Brain pericyte (primary cell): ENCODE results near the gene NANOGP8.
"Not testable (repeated sequence)": the region's sequence is repeated elsewhere in the genome, so short reads cannot be mapped to it uniquely, and the experiment has no call there.

Source experiments
- DNase-seq: peaks from one replicate; pipeline ENCODE4 v3.0.0-alpha.2; 2012; ENCODE audit warnings: low read depth, low spot score

NANOGP8 gene

DNA sequence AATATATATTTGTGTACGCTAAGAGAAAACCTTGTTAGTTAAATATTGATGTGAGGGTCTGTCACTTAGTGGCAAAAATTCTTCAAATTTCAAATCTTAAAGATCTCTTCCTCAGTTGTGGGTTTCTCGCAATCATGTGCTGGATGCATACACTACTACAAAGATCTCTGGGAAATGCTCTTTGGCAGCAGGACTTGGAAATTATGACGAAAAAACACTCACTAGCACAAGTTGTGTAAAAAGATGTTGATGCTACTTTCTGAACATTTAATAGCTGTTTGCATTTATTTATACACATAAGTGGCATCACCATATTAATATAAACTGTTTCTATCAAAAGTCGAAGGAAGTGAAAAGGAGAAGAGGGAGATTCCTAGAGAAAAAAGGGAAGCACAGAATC is 10.8 kb upstream of the NANOGP8 start:
- no peak for DNase-seq

DNA sequence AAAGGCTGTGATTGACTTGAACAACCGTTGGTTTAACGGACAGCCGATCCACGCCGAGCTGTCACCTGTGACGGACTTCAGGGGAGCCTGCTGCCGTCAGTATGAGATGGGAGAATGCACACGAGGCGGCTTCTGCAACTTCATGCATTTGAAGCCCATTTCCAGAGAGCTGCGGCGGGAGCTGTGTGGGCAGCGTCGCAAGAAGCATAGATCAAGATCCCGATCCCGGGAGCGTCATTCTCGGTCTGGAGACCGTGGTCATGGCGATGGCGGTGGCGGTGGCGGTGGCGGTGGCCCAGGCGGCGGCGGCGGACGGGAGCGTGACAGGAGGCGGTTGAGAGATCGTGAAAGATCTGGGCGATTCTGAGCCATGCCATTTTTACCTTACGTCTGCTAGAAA is 7.8 kb upstream of the NANOGP8 start:
- DNase-seq = no peak

DNA sequence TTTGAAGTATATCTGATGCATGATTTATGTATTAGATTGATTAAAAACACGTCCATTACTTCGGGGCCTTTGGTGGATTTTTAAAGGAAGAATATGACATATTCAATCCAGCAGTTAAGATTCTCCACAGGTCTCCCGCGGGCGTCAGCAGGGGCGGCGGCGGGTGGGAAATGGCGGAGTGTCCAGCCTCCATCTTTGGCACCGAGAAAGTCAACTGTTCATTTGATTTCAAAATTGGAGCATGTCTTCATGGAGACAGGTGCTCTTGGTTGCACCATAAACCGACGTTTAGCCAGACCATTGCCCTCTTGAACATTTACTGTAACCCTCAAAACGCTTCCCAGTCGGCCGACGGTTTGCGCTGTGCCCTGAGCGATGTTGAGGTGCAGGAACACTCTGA is 7.2 kb upstream of the NANOGP8 start:
- DNase-seq = no peak

DNA sequence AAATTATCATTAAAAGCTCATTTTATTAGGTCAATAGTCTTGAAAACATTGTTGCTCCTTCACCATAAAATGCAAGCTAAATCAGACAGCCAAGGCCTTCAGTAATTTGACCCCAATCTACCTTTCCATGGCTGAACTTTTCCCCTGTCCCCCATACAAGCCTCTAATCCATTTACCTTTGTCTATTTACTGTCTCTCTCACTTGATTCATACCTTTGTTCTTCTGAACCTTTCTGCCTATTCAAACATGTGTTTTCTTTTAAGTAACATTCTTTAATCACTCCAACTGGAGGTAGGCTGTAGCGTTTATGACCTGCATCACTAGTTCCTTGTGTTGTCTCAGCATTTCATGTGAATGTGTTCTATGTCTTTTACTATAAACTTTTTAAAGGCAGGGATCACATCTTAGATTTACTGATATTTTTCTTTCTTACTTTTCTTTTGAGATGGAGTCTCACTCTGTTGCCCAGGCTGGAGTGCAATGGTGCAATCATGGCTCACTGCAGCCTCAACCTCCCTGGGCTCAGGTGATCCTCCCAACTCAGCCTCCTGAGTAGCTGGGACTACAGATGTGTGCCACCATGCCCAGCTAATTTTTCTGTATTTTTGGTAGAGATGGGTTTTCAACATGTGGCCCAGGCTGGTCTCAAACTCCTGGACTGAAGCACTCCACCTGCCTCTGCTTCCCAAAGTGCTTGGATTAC is 5.2 kb upstream of the NANOGP8 start:
- DNase-seq = no peak

DNA sequence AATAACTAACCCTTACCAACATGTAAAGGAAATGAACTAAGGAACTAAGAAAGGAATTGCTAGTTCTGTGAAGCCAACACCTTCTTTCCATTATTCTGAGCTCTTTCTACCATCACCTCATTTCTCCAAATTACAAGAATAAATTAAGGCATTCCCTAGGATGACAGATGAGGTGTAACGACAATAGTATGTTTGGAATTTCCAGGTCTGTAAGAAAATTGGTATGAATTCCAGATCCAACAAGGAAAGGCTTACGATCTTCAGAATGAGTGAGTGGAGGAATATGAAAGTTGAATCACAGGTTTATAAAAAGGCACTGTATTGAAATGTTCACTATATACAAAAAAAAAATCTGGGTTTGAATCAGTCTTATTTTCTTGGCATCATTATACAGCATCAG is 4.5 kb upstream of the NANOGP8 start:
- no peak for DNase-seq

DNA sequence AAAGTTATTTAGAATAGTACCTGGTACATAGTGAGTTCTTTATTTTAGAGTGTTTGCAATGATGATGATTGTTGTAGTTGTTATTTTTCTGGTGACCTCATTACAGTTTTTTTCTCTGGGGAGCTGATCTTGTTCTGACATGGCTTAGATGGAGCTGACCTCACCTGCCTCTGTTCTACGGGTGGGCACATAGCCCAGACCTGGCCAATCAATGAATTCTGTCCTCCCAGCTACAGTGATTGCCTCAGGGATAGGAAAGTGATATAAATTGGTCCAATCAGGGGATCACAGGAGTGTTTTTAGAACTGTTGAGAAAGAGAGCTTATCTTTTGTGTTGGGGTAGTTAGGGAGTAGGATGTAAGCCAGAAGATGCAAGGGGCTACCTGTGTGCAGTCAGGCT is 3.2 kb upstream of the NANOGP8 start:
- DNase-seq = no peak

DNA sequence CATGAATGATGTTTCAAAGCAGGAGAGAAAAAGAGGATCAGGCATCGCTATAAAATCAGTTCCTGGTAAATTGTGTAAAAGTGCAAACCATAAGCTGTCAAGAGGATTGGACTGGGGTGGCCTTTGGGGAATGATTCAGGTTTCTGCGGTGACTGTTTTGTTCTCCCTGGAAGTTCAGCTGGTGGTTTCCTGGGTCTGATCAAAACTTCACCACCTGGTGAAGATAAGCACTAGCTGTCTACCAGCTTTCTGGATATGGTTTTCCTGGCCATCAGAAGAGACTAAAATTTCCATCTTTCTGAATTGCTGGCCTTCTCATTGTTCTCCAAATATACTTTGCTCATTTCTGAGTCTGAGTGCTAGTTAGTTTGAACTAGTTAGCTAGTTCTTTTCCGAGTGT is 2.7 kb upstream of the NANOGP8 start:
- DNase-seq = no peak

DNA sequence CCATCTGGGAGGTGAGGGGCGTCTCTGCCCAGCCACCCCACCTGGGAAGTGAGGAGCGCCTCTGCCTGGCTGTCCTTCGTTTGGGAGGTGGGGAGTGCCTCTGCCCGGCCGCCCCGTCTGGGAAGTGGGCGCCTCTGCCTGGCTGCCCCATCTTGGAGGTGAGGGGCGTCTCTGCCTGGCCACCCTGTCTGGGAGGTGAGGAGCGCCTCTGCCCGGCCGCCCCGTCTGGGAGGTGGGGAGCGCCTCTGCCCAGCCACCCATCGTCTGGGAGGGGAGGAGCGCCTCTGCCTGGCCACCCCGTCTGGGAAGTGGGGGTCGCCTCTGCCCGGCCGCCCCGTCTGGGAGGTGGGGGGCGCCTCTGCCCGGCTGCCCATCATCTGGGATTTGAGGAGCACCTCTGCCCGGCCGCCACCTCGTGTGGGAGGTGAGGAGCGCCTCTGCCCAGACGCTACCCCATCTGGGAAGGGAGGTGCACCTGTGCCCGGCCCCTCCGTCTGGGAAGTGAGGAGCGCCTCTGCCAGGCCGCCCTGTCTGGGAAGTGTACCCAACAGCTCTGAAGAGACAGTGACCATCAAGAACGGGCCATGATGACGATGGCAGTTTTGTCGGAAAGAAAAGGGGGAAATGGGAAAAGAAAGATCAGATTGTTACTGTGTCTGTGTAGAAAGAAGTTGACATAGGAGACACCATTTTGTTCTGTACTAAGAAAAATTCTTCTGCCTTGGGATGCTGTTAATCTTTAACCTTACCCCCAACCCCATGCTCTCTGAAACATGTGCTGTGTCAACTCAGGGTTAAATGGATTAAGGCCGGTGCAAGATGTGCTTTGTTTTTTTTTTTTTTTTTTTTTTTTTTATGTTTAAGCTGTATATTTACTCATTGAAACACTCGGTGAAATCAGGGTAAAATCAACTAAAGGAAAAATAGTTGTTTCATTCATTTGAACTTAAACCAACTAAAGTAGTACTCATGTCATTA is 2.4 kb downstream of the NANOGP8 start:
- not testable (repeated sequence) for DNase-seq

DNA sequence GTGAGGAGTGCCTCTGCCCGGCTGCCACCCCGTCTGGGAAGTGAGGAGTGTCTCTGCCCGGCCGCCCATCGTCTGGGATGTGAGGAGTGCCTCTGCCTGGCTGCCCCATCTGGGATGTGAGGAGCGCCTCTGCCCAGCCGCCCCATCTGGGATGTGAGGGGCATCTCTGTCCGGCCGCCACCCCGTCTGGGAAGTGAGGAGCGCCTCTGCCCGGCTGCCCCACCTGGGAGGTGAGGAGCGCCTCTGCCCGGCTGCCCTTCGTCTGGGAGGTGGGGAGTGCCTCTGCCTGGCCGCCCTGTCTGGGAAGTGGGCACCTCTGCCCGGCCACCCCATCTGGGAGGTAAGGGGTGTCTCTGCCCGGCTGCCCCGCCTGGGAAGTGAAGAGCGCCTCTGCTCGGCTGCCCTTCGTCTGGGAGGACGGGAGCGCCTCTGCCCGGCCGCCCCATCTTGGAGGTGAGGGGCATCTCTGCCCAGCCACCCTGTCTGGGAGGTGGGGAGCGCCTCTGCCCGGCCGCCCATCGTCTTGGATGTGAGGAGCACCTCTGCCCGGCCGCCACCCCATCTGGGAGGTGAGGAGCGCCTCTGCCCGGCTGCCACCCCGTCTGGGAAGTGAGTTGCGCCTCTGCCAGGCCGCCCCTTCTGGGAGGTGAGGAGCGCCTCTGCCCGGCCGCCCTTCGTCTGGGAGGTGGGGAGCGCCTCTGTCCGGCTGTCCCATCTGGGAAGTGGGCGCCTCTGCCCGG is 3.3 kb downstream of the NANOGP8 start:
- DNase-seq = not testable (repeated sequence)

DNA sequence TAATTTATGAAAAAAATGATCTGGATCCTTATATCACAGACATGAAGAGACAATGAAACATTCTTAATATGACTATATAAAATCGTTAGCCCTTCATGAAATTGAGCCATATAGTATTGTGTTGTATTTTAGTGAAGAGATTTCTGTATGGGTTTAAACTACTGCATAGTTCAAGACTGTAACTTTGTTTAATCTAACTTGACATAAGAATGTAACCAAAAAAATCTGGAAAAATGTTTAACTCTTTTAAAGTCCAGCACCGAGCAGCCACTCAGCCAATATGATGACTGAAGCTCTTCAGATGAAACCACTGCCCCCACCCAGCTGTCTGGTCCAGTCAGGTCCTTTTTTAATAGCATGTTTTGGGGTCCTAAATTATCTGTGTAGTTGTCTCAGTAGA is 4.9 kb downstream of the NANOGP8 start:
- no peak for DNase-seq

DNA sequence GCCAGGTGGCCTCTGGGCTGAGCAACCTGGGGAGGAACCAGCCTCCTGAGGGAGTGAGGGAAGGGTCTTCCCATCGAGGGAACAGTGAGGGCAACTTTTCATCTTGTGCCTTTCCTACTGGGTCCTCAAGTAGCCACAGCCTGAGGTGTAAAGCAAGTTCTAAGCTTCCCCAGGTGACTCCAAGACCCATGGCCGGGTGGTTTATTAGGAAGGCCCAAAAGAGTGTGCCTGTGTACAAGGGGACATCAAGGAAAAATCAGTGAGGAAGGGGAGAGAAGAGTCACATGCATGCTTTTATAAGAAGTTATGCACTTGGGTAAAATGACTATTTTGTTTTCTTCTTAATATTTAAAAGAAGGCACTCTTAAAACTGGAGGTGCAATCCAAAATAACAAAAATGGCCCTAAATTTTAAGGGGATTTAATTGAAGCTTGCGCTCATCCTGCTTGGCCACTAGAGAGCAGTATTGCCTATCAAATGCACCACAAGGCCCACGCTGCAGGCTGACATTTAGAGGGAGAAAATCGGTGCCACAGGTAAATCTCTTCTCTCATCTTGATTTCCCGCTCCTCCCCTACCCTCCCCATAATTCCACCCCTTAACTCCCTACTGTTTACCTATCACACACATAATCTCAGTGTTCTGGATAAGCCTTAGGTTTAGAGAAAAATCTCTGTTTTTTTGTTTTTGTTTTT is 6.7 kb downstream of the NANOGP8 start:
- no peak for DNase-seq

DNA sequence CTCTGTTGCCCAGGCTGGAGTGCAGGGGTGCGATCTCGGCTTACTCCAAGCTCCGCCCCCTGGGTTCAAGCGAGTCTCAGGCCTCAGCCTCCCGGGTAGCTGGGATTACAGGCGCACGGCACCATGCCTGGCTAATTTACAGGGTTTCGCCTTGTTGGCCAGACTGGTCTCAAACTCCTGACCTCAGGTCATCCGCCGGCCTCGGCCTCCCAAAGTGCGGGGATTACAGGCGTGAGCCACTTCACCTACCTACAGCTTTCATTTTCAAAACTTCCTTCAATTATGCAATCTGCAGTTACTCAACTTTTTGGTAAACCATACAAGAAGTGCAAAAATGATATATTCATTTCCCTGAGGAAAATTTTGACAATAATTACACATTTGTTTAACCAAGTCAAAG is 14.0 kb downstream of the NANOGP8 start:
- no peak for DNase-seq

DNA sequence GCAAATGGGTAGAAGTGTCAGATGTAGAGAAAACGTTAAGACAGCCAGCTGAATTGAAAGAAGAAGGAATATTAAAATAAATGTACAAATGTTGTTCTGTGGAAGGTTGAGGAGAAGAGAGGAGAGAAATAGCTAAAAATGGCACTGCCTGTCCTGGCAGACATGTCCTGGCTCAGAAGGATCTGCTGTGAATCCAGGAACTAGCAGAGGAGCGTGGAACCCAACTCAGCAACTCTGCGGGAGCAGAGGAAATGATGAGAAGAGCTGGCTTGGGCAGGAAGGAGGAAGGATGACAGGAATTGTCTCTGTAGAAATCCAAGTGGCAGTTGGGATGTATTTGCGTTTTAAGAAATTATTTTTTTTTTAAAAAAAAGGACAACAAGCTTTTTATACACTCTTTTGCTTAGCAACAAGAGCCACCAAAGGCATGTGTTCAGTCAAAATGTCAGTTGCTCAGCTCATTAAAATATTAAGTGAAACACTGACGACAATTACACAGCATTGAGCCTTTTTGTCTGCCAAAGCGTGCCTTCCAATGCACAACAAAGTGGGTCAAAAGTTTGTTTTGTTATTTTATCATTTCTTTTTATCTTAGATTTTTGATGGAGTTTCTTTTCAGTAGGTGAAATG is 16.1 kb downstream of the NANOGP8 start:
- no peak for DNase-seq

DNA sequence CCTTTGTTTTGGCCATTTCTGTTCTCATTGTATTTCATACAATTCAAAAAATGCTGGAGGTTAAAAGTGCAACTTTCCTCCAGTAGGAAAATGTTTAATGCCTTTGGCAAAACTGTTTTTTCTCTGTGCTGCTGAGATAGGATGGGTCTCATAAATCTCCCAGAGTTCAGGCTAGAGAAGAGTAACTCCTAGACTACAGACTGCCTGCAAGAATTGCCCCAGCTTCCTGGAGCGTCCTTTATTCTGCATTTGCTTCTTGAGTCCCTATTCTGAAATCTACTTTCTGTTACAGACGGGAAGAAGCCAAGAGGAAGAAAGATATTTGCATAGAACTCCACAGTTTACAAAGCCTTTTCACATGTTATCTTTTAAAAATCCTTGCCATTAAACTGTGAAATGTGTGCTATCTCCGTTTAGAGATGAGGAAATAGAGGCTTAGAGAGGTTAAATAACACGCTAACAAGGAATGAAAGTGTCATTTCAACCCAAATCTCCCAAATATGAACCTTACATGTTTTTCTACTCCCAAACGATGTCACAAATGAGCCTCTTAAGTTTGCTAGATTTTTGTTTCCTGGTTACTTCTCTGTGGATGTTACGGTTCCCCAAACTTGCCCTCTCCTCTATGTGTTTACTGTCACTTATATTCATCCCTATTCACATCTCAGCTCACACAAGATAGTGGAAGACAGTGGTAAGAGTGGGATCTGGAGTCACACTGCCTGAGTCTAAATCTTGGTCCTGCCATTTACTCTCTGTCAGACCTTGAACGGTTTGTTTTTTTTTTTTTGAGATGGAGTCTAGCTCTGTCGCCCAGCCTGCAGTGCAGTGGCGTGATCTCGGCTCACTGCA is 17.4 kb downstream of the NANOGP8 start:
- no peak for DNase-seq

DNA sequence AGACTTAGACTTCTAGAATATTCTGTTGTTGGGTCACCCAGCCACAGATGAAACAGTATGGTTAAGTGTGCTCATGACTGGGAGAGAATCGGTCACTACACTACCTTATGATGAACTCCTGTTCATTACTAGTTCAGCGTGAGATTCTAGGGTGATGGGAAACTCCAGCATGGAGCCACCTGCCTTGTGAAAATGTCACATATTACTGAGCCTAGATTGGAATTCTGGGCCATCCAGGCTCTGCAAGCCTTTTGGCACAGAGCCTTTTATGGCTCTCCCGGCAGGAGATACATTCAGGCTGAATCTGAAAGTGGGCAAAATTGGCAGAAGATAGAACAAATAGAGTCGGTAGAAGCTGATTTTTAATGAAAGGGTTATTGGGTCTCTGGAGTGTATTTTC is 19.0 kb downstream of the NANOGP8 start:
- no peak for DNase-seq

DNA sequence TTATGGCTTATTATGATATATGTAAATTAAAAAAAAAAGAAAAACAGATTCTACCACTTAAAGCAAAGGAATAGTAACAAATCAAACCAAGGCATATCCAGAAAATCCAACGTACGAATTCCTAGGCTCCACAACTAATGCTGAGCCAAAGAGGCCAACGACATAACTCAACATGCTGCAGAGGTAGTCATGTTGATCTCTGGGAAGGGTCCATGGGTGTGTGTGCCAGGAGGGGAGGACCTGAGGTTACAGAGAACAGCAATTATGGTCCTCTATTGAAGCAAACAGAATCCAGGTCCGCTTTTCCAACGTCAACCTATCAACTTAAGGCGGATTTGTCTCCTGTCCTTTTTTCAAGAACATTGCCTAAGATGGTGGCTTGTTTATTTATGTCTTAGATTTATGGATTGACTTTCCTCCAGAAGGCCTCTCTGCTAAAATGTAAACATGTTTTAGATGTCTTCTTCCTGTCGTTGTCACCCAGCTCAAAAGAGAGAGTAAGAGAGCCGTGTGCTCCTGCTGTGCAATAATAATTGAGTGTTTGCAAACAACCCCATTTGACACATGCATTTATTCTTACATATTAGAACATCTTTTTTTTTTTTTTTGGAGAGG is 20.4 kb downstream of the NANOGP8 start:
- no peak for DNase-seq

DNA sequence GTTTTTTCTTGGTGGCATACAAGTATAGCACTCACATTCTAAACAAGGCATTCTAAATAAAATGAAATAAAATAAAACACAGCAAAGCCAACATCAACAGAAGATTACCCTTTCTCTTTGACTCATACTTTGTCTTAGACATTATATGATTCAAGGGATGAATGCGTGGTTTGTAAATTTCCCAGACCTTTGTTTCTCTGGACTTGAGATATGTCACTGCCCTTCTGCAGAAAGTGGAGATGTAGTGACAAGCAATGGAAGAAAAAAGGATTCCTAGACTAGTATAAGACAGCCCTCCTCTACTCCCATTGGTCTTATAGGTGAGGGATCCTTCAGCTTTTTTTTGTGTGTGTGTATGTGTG is 22.4 kb downstream of the NANOGP8 start:
- DNase-seq = no peak

DNA sequence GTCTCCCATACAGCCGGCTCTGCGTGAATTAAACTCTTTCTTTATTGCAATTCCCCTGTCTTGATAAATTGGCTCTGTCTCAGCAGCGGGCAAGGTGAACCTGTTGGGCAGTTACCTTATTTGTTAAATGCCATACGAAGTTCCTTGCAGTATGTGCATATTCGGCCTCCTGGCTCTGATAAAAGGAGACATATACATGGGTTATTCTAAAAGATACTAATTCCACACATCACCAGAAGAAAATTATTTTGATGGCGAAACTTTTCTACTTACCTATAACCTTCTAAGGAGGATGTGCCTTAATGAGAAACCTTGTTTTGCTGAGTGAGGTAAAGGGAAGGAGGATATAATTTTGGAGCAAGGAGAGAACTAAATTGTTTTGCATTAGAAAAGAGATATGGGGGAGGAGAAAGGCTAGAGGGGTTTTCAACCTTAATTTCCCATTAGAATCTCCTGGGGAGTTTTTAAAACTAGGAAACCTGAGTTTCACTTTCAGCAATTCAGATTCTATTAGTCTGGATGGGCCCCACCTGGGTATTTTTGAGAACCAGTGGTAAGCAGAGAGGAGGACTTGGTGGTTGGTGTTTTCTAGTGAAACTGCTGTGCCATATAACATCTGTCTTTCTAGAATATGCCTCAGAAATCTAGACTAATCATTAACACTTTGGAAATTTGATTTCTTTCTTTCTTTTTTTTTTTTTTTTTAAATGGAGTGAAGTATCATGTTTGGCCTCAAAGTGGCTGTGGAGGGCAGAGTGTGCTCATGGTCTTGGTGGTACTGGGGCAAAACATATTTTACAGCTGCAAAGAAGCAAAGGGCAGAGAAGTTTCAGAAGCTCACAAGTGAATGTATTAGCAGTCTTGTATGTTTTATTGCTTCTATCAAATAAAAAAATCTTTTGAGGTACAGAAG is 23.0 kb downstream of the NANOGP8 start:
- DNase-seq = no peak
